Measurements from ENCODE around the gene ZNF688.

Gene ZNF688

GRCh38 chr16:30571445-30572322 lies at the start of gene ZNF688:
ZNF688 (minus strand) TSS chr16:30571714; CDS start chr16:30571629, 85 bp downstream.
- Histone ChIP-seq H3K4me1 (ENCODE audit: control insufficient read depth in 5 of 5, insufficient read depth in 5 of 5, low read length in 5 of 5) (peaks cover 10 to 27% (median 23%) of the 10 kb centered on the region in 5 donors), H3K9me3 (ENCODE audit: control insufficient read depth in 5 of 5, low read length in 5 of 5) (no peaks in the 10 kb centered on the region), H3K36me3 (ENCODE audit: control insufficient read depth in 5 of 5, insufficient read depth in 5 of 5, low read length in 5 of 5) (peaks cover 0 to 1% (median 0%) of the 10 kb centered on the region in 5 donors), H3K27me3 (ENCODE audit: control insufficient read depth in 5 of 5, insufficient read depth in 4 of 5, low read length in 5 of 5) (no peaks in the 10 kb centered on the region), H3K4me3 (ENCODE audit: low read depth in 1 of 5, low read length in 5 of 5) (peak within 1 kb of the TSS; percentile 80 to 88 (median 87)), H3K27ac (ENCODE audit: low read depth, low read length) (peak within 1 kb of the TSS; percentile 89), H3K9ac (ENCODE audit: low read length in 5 of 5) (peak within 1 kb of the TSS; percentile 48 to 96 (median 92))

GRCh38 chr16:30620169-30620568 lies 48.7 kb upstream of the ZNF688 start:
- Histone ChIP-seq H3K9ac (ENCODE audit: low read length in 5 of 5) (no peak overlapping the region), H3K4me1 (ENCODE audit: control insufficient read depth in 5 of 5, insufficient read depth in 5 of 5, low read length in 5 of 5) (peaks cover 0 to 4% (median 0%) of the 10 kb centered on the region in 5 donors), H3K27ac (ENCODE audit: low read depth, low read length) (no peak overlapping the region)

GRCh38 chr16:30619638-30620037 lies 48.1 kb upstream of the ZNF688 start:
- no peaks in the 10 kb centered on the region for H3K36me3 ChIP-seq (ENCODE audit: control insufficient read depth in 5 of 5, insufficient read depth in 5 of 5, low read length in 5 of 5)
- peaks cover 0 to 6% (median 2%) of the 10 kb centered on the region in 5 donors for H3K27me3 ChIP-seq (ENCODE audit: control insufficient read depth in 5 of 5, insufficient read depth in 4 of 5, low read length in 5 of 5)
- no peak overlapping the region for H3K27ac ChIP-seq (ENCODE audit: low read depth, low read length)
- no peak overlapping the region for H3K4me3 ChIP-seq (ENCODE audit: low read depth in 1 of 5, low read length in 5 of 5)
- H3K9me3 ChIP-seq (ENCODE audit: control insufficient read depth in 5 of 5, low read length in 5 of 5), result no peaks in the 10 kb centered on the region
- H3K9ac ChIP-seq (ENCODE audit: low read length in 5 of 5), result no peak overlapping the region
- H3K4me1 ChIP-seq (ENCODE audit: control insufficient read depth in 5 of 5, insufficient read depth in 5 of 5, low read length in 5 of 5), result peaks cover 0 to 4% (median 0%) of the 10 kb centered on the region in 5 donors

More at GRCh38 chr16:30620169-30620568, 48.7 kb upstream of the ZNF688 start:
- Histone ChIP-seq H3K4me3 (ENCODE audit: low read depth in 1 of 5, low read length in 5 of 5) (no peak overlapping the region), H3K36me3 (ENCODE audit: control insufficient read depth in 5 of 5, insufficient read depth in 5 of 5, low read length in 5 of 5) (no peaks in the 10 kb centered on the region), H3K9me3 (ENCODE audit: control insufficient read depth in 5 of 5, low read length in 5 of 5) (no peaks in the 10 kb centered on the region), H3K27me3 (ENCODE audit: control insufficient read depth in 5 of 5, insufficient read depth in 4 of 5, low read length in 5 of 5) (peaks cover 0 to 4% (median 2%) of the 10 kb centered on the region in 5 donors)

- H3K9ac ChIP-seq (ENCODE audit: low read length in 5 of 5), result no peak overlapping the region
- no peak overlapping the region for H3K27ac ChIP-seq (ENCODE audit: low read depth, low read length)
- no peaks in the 10 kb centered on the region for H3K36me3 ChIP-seq (ENCODE audit: control insufficient read depth in 5 of 5, insufficient read depth in 5 of 5, low read length in 5 of 5)
- peaks cover 0 to 6% (median under 1%) of the 10 kb centered on the region in 5 donors for H3K27me3 ChIP-seq (ENCODE audit: control insufficient read depth in 5 of 5, insufficient read depth in 4 of 5, low read length in 5 of 5)
- no peaks in the 10 kb centered on the region for H3K9me3 ChIP-seq (ENCODE audit: control insufficient read depth in 5 of 5, low read length in 5 of 5)
- peaks cover 0 to 4% (median 0%) of the 10 kb centered on the region in 5 donors for H3K4me1 ChIP-seq (ENCODE audit: control insufficient read depth in 5 of 5, insufficient read depth in 5 of 5, low read length in 5 of 5)
- H3K4me3 ChIP-seq (ENCODE audit: low read depth in 1 of 5, low read length in 5 of 5), result no peak overlapping the region
Measured at GRCh38 chr16:30619202-30619601, 47.7 kb upstream of the ZNF688 start.

- Histone ChIP-seq H3K27me3 (ENCODE audit: control insufficient read depth in 5 of 5, insufficient read depth in 4 of 5, low read length in 5 of 5) (peaks cover 0 to 6% (median 0%) of the 10 kb centered on the region in 5 donors), H3K36me3 (ENCODE audit: control insufficient read depth in 5 of 5, insufficient read depth in 5 of 5, low read length in 5 of 5) (no peaks in the 10 kb centered on the region), H3K9ac (ENCODE audit: low read length in 5 of 5) (no peak overlapping the region), H3K4me1 (ENCODE audit: control insufficient read depth in 5 of 5, insufficient read depth in 5 of 5, low read length in 5 of 5) (peaks cover 0 to 7% (median 1%) of the 10 kb centered on the region in 5 donors), H3K4me3 (ENCODE audit: low read depth in 1 of 5, low read length in 5 of 5) (no peak overlapping the region), H3K9me3 (ENCODE audit: control insufficient read depth in 5 of 5, low read length in 5 of 5) (no peaks in the 10 kb centered on the region), H3K27ac (ENCODE audit: low read depth, low read length) (no peak overlapping the region)
Measured at GRCh38 chr16:30615358-30616091, 44.0 kb upstream of the ZNF688 start.

- Histone ChIP-seq H3K9me3 (ENCODE audit: control insufficient read depth in 5 of 5, low read length in 5 of 5) (no peaks in the 10 kb centered on the region), H3K36me3 (ENCODE audit: control insufficient read depth in 5 of 5, insufficient read depth in 5 of 5, low read length in 5 of 5) (peaks cover 0 to 21% (median 10%) of the 10 kb centered on the region in 5 donors), H3K4me3 (ENCODE audit: low read depth in 1 of 5, low read length in 5 of 5) (peak within 1 kb of the TSS; percentile 89 to 96 (median 91)), H3K27ac (ENCODE audit: low read depth, low read length) (peak within 1 kb of the TSS; percentile 89), H3K4me1 (ENCODE audit: control insufficient read depth in 5 of 5, insufficient read depth in 5 of 5, low read length in 5 of 5) (peaks cover 2 to 26% (median 15%) of the 10 kb centered on the region in 5 donors), H3K9ac (ENCODE audit: low read length in 5 of 5) (peak within 1 kb of the TSS; percentile 93 to 100 (median 99)), H3K27me3 (ENCODE audit: control insufficient read depth in 5 of 5, insufficient read depth in 4 of 5, low read length in 5 of 5) (peaks cover 0 to 2% (median 0%) of the 10 kb centered on the region in 5 donors)
Measured at GRCh38 chr16:30609926-30610839, 38.7 kb upstream of the ZNF688 start, which contains the start of gene ZNF689. ZNF689 (minus strand) TSS chr16:30610389; CDS start chr16:30610041, 348 bp downstream.

GRCh38 chr16:30609002-30609925 lies 37.8 kb upstream of the ZNF688 start:
- H3K27me3 ChIP-seq (ENCODE audit: control insufficient read depth in 5 of 5, insufficient read depth in 4 of 5, low read length in 5 of 5), result no peaks in the 10 kb centered on the region
- peaks cover 2 to 35% (median 22%) of the 10 kb centered on the region in 5 donors for H3K4me1 ChIP-seq (ENCODE audit: control insufficient read depth in 5 of 5, insufficient read depth in 5 of 5, low read length in 5 of 5)
- H3K9me3 ChIP-seq (ENCODE audit: control insufficient read depth in 5 of 5, low read length in 5 of 5), result no peaks in the 10 kb centered on the region
- peak overlapping the region; percentile 89 for H3K27ac ChIP-seq (ENCODE audit: low read depth, low read length)
- peak overlapping the region; percentile 84 to 96 (median 90) for H3K4me3 ChIP-seq (ENCODE audit: low read depth in 1 of 5, low read length in 5 of 5)
- H3K9ac ChIP-seq (ENCODE audit: low read length in 5 of 5), result peak overlapping the region; percentile 56 to 100 (median 99)
- peaks cover 0 to 31% (median 20%) of the 10 kb centered on the region in 5 donors for H3K36me3 ChIP-seq (ENCODE audit: control insufficient read depth in 5 of 5, insufficient read depth in 5 of 5, low read length in 5 of 5)

GRCh38 chr16:30606004-30606403 lies 34.5 kb upstream of the ZNF688 start:
- peaks cover 5 to 60% (median 36%) of the 10 kb centered on the region in 5 donors for H3K4me1 ChIP-seq (ENCODE audit: control insufficient read depth in 5 of 5, insufficient read depth in 5 of 5, low read length in 5 of 5)
- peaks cover 4 to 48% (median 37%) of the 10 kb centered on the region in 5 donors for H3K36me3 ChIP-seq (ENCODE audit: control insufficient read depth in 5 of 5, insufficient read depth in 5 of 5, low read length in 5 of 5)
- H3K27ac ChIP-seq (ENCODE audit: low read depth, low read length), result no peak overlapping the region
- no peak overlapping the region for H3K4me3 ChIP-seq (ENCODE audit: low read depth in 1 of 5, low read length in 5 of 5)
- no peak overlapping the region for H3K9ac ChIP-seq (ENCODE audit: low read length in 5 of 5)
- H3K27me3 ChIP-seq (ENCODE audit: control insufficient read depth in 5 of 5, insufficient read depth in 4 of 5, low read length in 5 of 5), result no peaks in the 10 kb centered on the region
- H3K9me3 ChIP-seq (ENCODE audit: control insufficient read depth in 5 of 5, low read length in 5 of 5), result no peaks in the 10 kb centered on the region

Measured in subcutaneous abdominal adipose tissue (tissue), 5 donors.